GM23338 (cell line): Measurements from ENCODE around the gene ADAMTS14. TPM values are rescaled to one million over a fixed set of nuclear protein-coding genes. Genes with fewer than 3 reads are reported as not detected.

Experiments used
- ATAC-seq: fragments of 200-7000 bp; cut with Tn5 transposase; 3 replicates; pipeline ENCODE4 v1.9.1; 2020
- DNase-seq: peaks from one replicate; pipeline ENCODE4 v3.0.0-alpha.2; 2015; ENCODE audit warnings: low spot score
- H2AFZ ChIP-seq: fragments of 200-600 bp; sonication (generic); 2 replicates; pipeline ENCODE4 v1.8.0; 2016; ENCODE audit warnings: antibody characterized with exemption, mild to moderate bottlenecking, moderate library complexity
- H3F3A ChIP-seq: fragments of 200-600 bp; sonication (generic); replicated peaks from 2 replicates; pipeline ENCODE4 v1.8.0; 2017; ENCODE audit warnings: antibody characterized with exemption, mixed run types, low read depth
- H3K27ac ChIP-seq: fragments of 200-600 bp; sonication (generic); 2 replicates; pipeline ENCODE4 v1.6.1; 2016; ENCODE audit warnings: low read depth
- H3K27me3 ChIP-seq: fragments of 200-600 bp; sonication (generic); 2 replicates; pipeline ENCODE4 v1.8.0; 2016; ENCODE audit warnings: mild to moderate bottlenecking, mixed run types, moderate library complexity; ENCODE audit not compliant: insufficient read depth
- H3K36me3 ChIP-seq: fragments of 200-600 bp; sonication (generic); 2 replicates; pipeline ENCODE4 v1.8.0; 2016; ENCODE audit warnings: mild to moderate bottlenecking; ENCODE audit not compliant: insufficient read depth
- H3K4me1 ChIP-seq: fragments of 200-600 bp; sonication (generic); 2 replicates; pipeline ENCODE4 v1.8.0; 2016; ENCODE audit warnings: mild to moderate bottlenecking, moderate library complexity; ENCODE audit not compliant: insufficient read depth
- H3K4me2 ChIP-seq: fragments of 200-600 bp; sonication (generic); 2 replicates; pipeline ENCODE4 v1.7.1; 2017; ENCODE audit warnings: mixed run types
- H3K4me3 ChIP-seq: fragments of 200-600 bp; sonication (generic); 2 replicates; pipeline ENCODE4 v1.6.1; 2016; ENCODE audit warnings: mixed run types
- H3K79me2 ChIP-seq: fragments of 200-600 bp; sonication (generic); replicated peaks from 2 replicates; pipeline ENCODE4 v1.8.0; 2017; ENCODE audit warnings: mild to moderate bottlenecking; ENCODE audit not compliant: insufficient read depth
- H3K9me2 ChIP-seq: fragments of 200-600 bp; sonication (generic); 2 replicates; pipeline ENCODE4 v1.8.0; 2017; ENCODE audit not compliant: insufficient read depth
- H4K20me1 ChIP-seq: fragments of 200-600 bp; sonication (generic); replicated peaks from 2 replicates; pipeline ENCODE4 v1.8.0; 2017; ENCODE audit warnings: mild to moderate bottlenecking; ENCODE audit not compliant: insufficient read depth
- H3K27ac Mint-ChIP-seq: 2 replicates; pipeline ENCODE4 v1.8.0; 2020; ENCODE audit warnings: inconsistent platforms, mild to moderate bottlenecking, moderate library complexity, mixed read lengths
- H3K27me3 Mint-ChIP-seq: 3 replicates; pipeline ENCODE4 v1.8.0; 2022; ENCODE audit warnings: low read depth, mild to moderate bottlenecking, moderate library complexity, mixed read lengths, inconsistent platforms; ENCODE audit not compliant: insufficient read depth, poor library complexity
- H3K36me3 Mint-ChIP-seq: 3 replicates; pipeline ENCODE4 v1.8.0; 2021; ENCODE audit warnings: low read depth, mild to moderate bottlenecking, inconsistent platforms, moderate library complexity, mixed read lengths
- H3K4me1 Mint-ChIP-seq: 3 replicates; pipeline ENCODE4 v1.8.0; 2020; ENCODE audit warnings: mild to moderate bottlenecking, inconsistent platforms, mixed read lengths
- H3K4me3 Mint-ChIP-seq: 3 replicates; pipeline ENCODE4 v1.8.0; 2021; ENCODE audit warnings: moderate library complexity, mild to moderate bottlenecking, inconsistent platforms, mixed read lengths
- H3K9me3 Mint-ChIP-seq: 3 replicates; pipeline ENCODE4 v1.8.0; 2020; ENCODE audit warnings: moderate library complexity, mild to moderate bottlenecking, inconsistent platforms, mixed read lengths
- CREB1 ChIP-seq: fragments of 250-450 bp; sonication (Bioruptor Pico); IDR thresholded peaks from 2 replicates; pipeline ENCODE4 v1.5.0; 2020; ENCODE audit warnings: low read depth, mild to moderate bottlenecking, moderate library complexity
- EZH2 ChIP-seq: fragments of 200-600 bp; sonication (generic); IDR thresholded peaks from one replicate; pipeline ENCODE4 v1.8.0; 2017; ENCODE audit warnings: antibody characterized with exemption, mild to moderate bottlenecking, low read depth; ENCODE audit not compliant: unreplicated experiment
- POLR2AphosphoS5 ChIP-seq: IDR thresholded peaks from 2 replicates; pipeline ENCODE4 v1.6.1; 2016; ENCODE audit warnings: antibody characterized with exemption, low read depth
- ZNF331 ChIP-seq: fragments of 250-450 bp; sonication (Bioruptor Pico); IDR thresholded peaks from 2 replicates; pipeline ENCODE4 v1.5.0; 2020; ENCODE audit warnings: low read depth, mild to moderate bottlenecking, moderate library complexity
- polyA plus RNA-seq: library from polyadenylated mRNA; unstranded; fragments of >200 nt; fragmentation: Nextera tagmentation; extraction: Ambion mirVana; gene quantifications from 2 replicates; pipeline ENCODE4 v1.2.1, GENCODE V29; 2016
- total RNA-seq: library from RNA; depleted of rRNA; stranded (reverse); fragments of >200 nt; shearing (Covaris generic); gene quantifications from 2 replicates; pipeline ENCODE4 v1.2.3, GENCODE V29; 2014
- TF ChIP-seq, protein P1 (sequence below): fragments of 250-450 bp; sonication (Bioruptor Pico); IDR thresholded peaks from 2 replicates; pipeline ENCODE4 v1.5.0; 2020; ENCODE audit warnings: mild to moderate bottlenecking, moderate library complexity
- TF ChIP-seq, protein P2 (sequence below), 2 experiments: fragments of 200-600 bp in 1 of 2; sonication (generic) in 1 of 2; conservative IDR thresholded peaks; 2 replicates each; pipeline versions ENCODE4 v1.5.1 to v1.6.1; 2016 to 2017; ENCODE audit warnings: antibody characterized with exemption in 2 of 2, low read depth in 2 of 2, mild to moderate bottlenecking in 2 of 2, moderate library complexity in 1 of 2
- TF ChIP-seq, protein P3 (sequence below): IDR thresholded peaks from 2 replicates; pipeline ENCODE4 v1.6.1; 2016; ENCODE audit warnings: antibody characterized with exemption

Gene ADAMTS14
- total and polyA plus RNA-seq, 2 experiments from 2014 or later = 1.9 to 2.1 TPM

DNA sequence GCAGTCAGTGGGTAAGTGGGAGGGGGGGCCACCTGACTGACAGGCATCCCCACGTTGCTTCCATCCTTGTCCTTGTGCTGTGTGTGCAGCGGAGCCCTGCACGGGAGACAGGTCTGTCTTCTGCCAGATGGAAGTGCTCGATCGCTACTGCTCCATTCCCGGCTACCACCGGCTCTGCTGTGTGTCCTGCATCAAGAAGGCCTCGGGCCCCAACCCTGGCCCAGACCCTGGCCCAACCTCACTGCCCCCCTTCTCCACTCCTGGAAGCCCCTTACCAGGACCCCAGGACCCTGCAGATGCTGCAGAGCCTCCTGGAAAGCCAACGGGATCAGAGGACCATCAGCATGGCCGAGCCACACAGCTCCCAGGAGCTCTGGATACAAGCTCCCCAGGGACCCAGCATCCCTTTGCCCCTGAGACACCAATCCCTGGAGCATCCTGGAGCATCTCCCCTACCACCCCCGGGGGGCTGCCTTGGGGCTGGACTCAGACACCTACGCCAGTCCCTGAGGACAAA is 88.0 kb downstream of the ADAMTS14 start (continued):
- TF ChIP-seq, protein P1, sequence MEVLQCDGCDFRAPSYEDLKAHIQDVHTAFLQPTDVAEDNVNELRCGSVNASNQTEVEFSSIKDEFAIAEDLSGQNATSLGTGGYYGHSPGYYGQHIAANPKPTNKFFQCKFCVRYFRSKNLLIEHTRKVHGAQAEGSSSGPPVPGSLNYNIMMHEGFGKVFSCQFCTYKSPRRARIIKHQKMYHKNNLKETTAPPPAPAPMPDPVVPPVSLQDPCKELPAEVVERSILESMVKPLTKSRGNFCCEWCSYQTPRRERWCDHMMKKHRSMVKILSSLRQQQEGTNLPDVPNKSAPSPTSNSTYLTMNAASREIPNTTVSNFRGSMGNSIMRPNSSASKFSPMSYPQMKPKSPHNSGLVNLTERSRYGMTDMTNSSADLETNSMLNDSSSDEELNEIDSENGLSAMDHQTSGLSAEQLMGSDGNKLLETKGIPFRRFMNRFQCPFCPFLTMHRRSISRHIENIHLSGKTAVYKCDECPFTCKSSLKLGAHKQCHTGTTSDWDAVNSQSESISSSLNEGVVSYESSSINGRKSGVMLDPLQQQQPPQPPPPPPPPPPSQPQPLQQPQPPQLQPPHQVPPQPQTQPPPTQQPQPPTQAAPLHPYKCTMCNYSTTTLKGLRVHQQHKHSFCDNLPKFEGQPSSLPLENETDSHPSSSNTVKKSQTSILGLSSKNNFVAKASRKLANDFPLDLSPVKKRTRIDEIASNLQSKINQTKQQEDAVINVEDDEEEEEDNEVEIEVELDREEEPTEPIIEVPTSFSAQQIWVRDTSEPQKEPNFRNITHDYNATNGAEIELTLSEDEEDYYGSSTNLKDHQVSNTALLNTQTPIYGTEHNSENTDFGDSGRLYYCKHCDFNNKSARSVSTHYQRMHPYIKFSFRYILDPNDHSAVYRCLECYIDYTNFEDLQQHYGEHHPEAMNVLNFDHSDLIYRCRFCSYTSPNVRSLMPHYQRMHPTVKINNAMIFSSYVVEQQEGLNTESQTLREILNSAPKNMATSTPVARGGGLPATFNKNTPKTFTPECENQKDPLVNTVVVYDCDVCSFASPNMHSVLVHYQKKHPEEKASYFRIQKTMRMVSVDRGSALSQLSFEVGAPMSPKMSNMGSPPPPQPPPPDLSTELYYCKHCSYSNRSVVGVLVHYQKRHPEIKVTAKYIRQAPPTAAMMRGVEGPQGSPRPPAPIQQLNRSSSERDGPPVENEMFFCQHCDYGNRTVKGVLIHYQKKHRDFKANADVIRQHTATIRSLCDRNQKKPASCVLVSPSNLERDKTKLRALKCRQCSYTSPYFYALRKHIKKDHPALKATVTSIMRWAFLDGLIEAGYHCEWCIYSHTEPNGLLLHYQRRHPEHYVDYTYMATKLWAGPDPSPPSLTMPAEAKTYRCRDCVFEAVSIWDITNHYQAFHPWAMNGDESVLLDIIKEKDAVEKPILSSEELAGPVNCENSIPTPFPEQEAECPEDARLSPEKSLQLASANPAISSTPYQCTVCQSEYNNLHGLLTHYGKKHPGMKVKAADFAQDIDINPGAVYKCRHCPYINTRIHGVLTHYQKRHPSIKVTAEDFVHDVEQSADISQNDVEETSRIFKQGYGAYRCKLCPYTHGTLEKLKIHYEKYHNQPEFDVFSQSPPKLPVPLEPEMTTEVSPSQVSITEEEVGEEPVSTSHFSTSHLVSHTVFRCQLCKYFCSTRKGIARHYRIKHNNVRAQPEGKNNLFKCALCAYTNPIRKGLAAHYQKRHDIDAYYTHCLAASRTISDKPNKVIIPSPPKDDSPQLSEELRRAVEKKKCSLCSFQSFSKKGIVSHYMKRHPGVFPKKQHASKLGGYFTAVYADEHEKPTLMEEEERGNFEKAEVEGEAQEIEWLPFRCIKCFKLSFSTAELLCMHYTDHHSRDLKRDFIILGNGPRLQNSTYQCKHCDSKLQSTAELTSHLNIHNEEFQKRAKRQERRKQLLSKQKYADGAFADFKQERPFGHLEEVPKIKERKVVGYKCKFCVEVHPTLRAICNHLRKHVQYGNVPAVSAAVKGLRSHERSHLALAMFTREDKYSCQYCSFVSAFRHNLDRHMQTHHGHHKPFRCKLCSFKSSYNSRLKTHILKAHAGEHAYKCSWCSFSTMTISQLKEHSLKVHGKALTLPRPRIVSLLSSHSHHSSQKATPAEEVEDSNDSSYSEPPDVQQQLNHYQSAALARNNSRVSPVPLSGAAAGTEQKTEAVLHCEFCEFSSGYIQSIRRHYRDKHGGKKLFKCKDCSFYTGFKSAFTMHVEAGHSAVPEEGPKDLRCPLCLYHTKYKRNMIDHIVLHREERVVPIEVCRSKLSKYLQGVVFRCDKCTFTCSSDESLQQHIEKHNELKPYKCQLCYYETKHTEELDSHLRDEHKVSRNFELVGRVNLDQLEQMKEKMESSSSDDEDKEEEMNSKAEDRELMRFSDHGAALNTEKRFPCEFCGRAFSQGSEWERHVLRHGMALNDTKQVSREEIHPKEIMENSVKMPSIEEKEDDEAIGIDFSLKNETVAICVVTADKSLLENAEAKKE = no peak
- TF ChIP-seq, protein P2, sequence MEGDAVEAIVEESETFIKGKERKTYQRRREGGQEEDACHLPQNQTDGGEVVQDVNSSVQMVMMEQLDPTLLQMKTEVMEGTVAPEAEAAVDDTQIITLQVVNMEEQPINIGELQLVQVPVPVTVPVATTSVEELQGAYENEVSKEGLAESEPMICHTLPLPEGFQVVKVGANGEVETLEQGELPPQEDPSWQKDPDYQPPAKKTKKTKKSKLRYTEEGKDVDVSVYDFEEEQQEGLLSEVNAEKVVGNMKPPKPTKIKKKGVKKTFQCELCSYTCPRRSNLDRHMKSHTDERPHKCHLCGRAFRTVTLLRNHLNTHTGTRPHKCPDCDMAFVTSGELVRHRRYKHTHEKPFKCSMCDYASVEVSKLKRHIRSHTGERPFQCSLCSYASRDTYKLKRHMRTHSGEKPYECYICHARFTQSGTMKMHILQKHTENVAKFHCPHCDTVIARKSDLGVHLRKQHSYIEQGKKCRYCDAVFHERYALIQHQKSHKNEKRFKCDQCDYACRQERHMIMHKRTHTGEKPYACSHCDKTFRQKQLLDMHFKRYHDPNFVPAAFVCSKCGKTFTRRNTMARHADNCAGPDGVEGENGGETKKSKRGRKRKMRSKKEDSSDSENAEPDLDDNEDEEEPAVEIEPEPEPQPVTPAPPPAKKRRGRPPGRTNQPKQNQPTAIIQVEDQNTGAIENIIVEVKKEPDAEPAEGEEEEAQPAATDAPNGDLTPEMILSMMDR (conservative IDR thresholded peaks at IDR 0.05; ENCODE audit: low read depth in 2 of 2) = no peak
- TF ChIP-seq, protein P3, sequence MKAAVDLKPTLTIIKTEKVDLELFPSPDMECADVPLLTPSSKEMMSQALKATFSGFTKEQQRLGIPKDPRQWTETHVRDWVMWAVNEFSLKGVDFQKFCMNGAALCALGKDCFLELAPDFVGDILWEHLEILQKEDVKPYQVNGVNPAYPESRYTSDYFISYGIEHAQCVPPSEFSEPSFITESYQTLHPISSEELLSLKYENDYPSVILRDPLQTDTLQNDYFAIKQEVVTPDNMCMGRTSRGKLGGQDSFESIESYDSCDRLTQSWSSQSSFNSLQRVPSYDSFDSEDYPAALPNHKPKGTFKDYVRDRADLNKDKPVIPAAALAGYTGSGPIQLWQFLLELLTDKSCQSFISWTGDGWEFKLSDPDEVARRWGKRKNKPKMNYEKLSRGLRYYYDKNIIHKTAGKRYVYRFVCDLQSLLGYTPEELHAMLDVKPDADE = no peak
- TF ChIP-seq EZH2 = no peak
- no peak for TF ChIP-seq POLR2AphosphoS5

DNA sequence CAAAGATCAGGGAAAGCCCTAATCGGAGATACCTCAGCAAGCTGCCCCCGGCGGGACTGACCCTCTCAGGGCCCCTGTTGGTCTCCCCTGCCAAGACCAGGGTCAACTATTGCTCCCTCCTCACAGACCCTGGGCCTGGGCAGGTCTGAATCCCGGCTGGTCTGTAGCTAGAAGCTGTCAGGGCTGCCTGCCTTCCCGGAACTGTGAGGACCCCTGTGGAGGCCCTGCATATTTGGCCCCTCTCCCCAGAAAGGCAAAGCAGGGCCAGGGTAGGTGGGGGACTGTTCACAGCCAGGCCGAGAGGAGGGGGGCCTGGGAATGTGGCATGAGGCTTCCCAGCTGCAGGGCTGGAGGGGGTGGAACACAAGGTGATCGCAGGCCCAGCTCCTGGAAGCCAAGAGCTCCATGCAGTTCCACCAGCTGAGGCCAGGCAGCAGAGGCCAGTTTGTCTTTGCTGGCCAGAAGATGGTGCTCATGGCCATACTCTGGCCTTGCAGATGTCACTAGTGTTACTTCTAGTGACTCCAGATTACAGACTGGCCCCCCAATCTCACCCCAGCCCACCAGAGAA is 88.8 kb downstream of the ADAMTS14 start:
- H3K36me3 ChIP-seq = no peaks in the 10 kb centered on the region
- Mint-ChIP-seq H3K9me3 (peaks cover 18% of the 10 kb centered on the region), H3K36me3 (peaks cover 12% of the 10 kb centered on the region; the same call in 2 of the 3 replicates), H3K27me3 (peaks cover 7% of the 10 kb centered on the region), H3K27ac (peak overlapping the region; percentile 24; the same call in 1 of the 2 replicates), H3K4me1 (peaks cover 24% of the 10 kb centered on the region), H3K4me3 (no peak overlapping the region)
- no peaks in the 10 kb centered on the region for H3K79me2 ChIP-seq
- no peaks in the 10 kb centered on the region for H4K20me1 ChIP-seq
- no peak overlapping the region; the same call in 1 of the 2 replicates for H2AFZ ChIP-seq
- H3K4me2 ChIP-seq = no peak overlapping the region
- no peaks in the 10 kb centered on the region for H3K27me3 ChIP-seq
- H3K4me1 ChIP-seq = peaks cover 10% of the 10 kb centered on the region; the same call in 1 of the 2 replicates
- H3F3A ChIP-seq = no peaks in the 10 kb centered on the region
- no peaks in the 10 kb centered on the region for H3K9me2 ChIP-seq
- ATAC-seq = peak; percentile 66
- peak; percentile 51 for DNase-seq
- H3K4me3 ChIP-seq = no peak overlapping the region
- H3K27ac ChIP-seq = no peak overlapping the region
- TF ChIP-seq CREB1 (CRISPR knock-in tag) = no peak
- TF ChIP-seq, protein P2 (conservative IDR thresholded peaks at IDR 0.05; ENCODE audit: low read depth in 2 of 2) = peak in 1 of 2 experiments; percentile 53; a peak in 2 of 4 replicates
- TF ChIP-seq ZNF331 (CRISPR knock-in tag) = no peak
- TF ChIP-seq, protein P3 = no peak
